ENCODE results near the gene TMEM178A. TPM values are rescaled to one million over a fixed set of nuclear protein-coding genes. Genes with fewer than 3 reads are reported as not detected.

The TMEM178A gene
- total RNA-seq (2021): 7.5 and 7.8 TPM in 2 replicates
- long read RNA-seq, partial matches to known transcripts: 2 of 9 reads
- long read RNA-seq, other reads (novel, unspliced or antisense): 6 of 9 reads

GRCh38 chr2:39665811-39666490 lies at the start of gene TMEM178A:
TMEM178A (plus strand) TSS chr2:39665917; CDS start chr2:39665975, 58 bp downstream.
- no CpG with 5 or more reads among the region's 90 CpGs for WGBS (ENCODE audit: extremely low coverage, insufficient read length, low lambda C conversion rate)
- Histone ChIP-seq H3K79me2 (ENCODE audit: insufficient read depth, low read length) (peaks cover 4% of the 10 kb centered on the region; the same call in 1 of the 2 replicates), H2AK5ac (ENCODE audit: insufficient read length, low read length) (no peak within 1 kb of the TSS), H4K8ac (replicated peaks; ENCODE audit: insufficient read length, low read depth, low read length) (no peak within 1 kb of the TSS), H3K23ac (ENCODE audit: insufficient read length, low read depth, low read length) (no peak within 1 kb of the TSS), H3K4ac (ENCODE audit: low read depth, low read length) (no peak within 1 kb of the TSS), H3T11ph (ENCODE audit: low read length) (no peak within 1 kb of the TSS), H3K56ac (ENCODE audit: insufficient read length, low read depth, low read length) (no peak within 1 kb of the TSS), H2AFZ (ENCODE audit: low read length) (peak within 1 kb of the TSS; percentile 81), H2BK20ac (ENCODE audit: low read depth, low read length, poor library complexity, severe bottlenecking) (no peak within 1 kb of the TSS), H3K18ac (ENCODE audit: insufficient read length, low read depth, low read length) (peak within 1 kb of the TSS; percentile 41), H3K9ac (ENCODE audit: extremely low read depth, insufficient read length, low read length) (peak within 1 kb of the TSS; percentile 30), H3K4me2 (ENCODE audit: insufficient read depth, insufficient read length, low read length) (peak within 1 kb of the TSS; percentile 98), H3K27ac (ENCODE audit: insufficient read length, low read depth, low read length) (no peak within 1 kb of the TSS), H3K27me3 (ENCODE audit: insufficient read depth, low read length) (peaks cover 6% of the 10 kb centered on the region; the same call in 1 of the 2 replicates), H3K9me3 (ENCODE audit: control insufficient read depth, low read depth, low read length) (no peaks in the 10 kb centered on the region), H2BK15ac (ENCODE audit: low read depth, low read length) (no peak within 1 kb of the TSS), H4K91ac (ENCODE audit: insufficient read length, low read depth, low read length) (no peak within 1 kb of the TSS), H2BK120ac (ENCODE audit: low read depth, low read length, poor library complexity, severe bottlenecking) (no peak within 1 kb of the TSS), H4K5ac (ENCODE audit: insufficient read length, low read depth, low read length) (no peak within 1 kb of the TSS), H3K79me1 (ENCODE audit: insufficient read depth, low read depth, low read length, poor library complexity, severe bottlenecking) (no peaks in the 10 kb centered on the region), H4K20me1 (ENCODE audit: control insufficient read depth, insufficient read depth, insufficient read length) (no peaks in the 10 kb centered on the region), H3K4me1 (ENCODE audit: insufficient read depth, low read length) (peaks cover 10% of the 10 kb centered on the region), H2BK12ac (ENCODE audit: insufficient read length, low read depth, low read length) (no peak within 1 kb of the TSS), H2BK5ac (ENCODE audit: insufficient read length, low read length) (no peak within 1 kb of the TSS), H3K14ac (ENCODE audit: insufficient read depth, low read length) (peak within 1 kb of the TSS; percentile 66), H3K23me2 (ENCODE audit: insufficient read length, low read depth, low read length, poor library complexity, severe bottlenecking) (peaks cover 14% of the 10 kb centered on the region)
- Mint-ChIP-seq H3K27me3 (ENCODE audit: low read depth) (peaks cover 37% of the 10 kb centered on the region), H3K27ac (peak within 1 kb of the TSS in 2 of 3 experiments; percentile 51 to 97; a peak in 4 of 7 replicates), H3K4me1 (peaks cover 31 to 39% of the 10 kb centered on the region in 2 experiments), H3K9me3 (no peaks in the 10 kb centered on the region; a peak in 1 of 5 replicates), H3K4me3 (peak within 1 kb of the TSS; percentile 81 to 96), H3K36me3 (ENCODE audit: insufficient read depth in 1 of 3, low read depth in 3 of 3) (peaks cover 0 to 1% (median 0%) of the 10 kb centered on the region in 3 experiments; a peak in 2 of 7 replicates)
- peak; percentile 67 for DNase-seq
- TF ChIP-seq CTCF (conservative IDR thresholded peaks at IDR 0.05): no peak

Data from H9 (cell line).